ENCODE results near the gene ZBBX.

GRCh38 chr3:167394003-167394402 lies 13.9 kb upstream of the ZBBX start:
- TF ChIP-seq TEAD4 (IDR thresholded peaks at IDR 0.05; ENCODE audit: low read depth, low read length) (no peak), POLR2A (IDR thresholded peaks at IDR 0.05; ENCODE audit: control extremely low read depth in 1 of 2, low read depth in 2 of 2, low read length in 2 of 2) (no peak), CTCF (IDR thresholded peaks at IDR 0.05; ENCODE audit: control extremely low read depth in 1 of 3, insufficient read depth in 1 of 3, low read depth in 1 of 3, low read length in 3 of 3) (no peak; a peak in 1 of 4 replicates), EZH2 (IDR thresholded peaks at IDR 0.05; ENCODE audit: low read depth, low read length, severe bottlenecking) (no peak), YY1 (IDR thresholded peaks at IDR 0.05; ENCODE audit: low read depth, low read length) (no peak), RNF2 (IDR thresholded peaks at IDR 0.05; ENCODE audit: borderline replicate concordance, low read depth, low read length, missing control alignments, poor library complexity, severe bottlenecking) (no peak), POLR2AphosphoS5 (IDR thresholded peaks at IDR 0.05; ENCODE audit: low read depth, low read length) (no peak), BACH1 (IDR thresholded peaks at IDR 0.05; ENCODE audit: low read length) (no peak), TCF12 (IDR thresholded peaks at IDR 0.05; ENCODE audit: low read depth, low read length) (no peak)
